SK-N-DZ (cell line): ENCODE results near the gene FREM2.

Experiments
- DNase-seq: peaks from one replicate; pipeline ENCODE4 v3.0.0-alpha.2; 2015; ENCODE audit warnings: low spot score

Gene FREM2

DNA sequence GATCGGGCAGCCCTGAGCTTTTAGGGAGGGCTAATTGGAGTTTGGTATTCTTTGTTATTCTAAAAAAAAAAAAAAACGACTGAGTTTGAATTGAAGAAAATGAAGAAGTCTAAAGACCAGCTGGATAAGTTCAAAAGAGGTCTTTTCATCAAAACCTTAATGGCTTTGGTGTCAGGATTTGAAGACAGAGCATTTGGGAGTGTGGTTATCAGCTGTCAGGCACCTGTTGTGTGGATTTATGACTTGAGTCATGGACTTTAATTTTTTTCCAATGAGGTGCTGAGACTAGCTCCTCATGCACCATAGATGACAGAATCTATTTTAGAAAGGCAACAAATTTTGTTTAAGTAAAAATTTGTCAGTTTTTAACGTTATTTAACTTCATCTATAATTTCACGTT, 72.5 kb downstream of the FREM2 start:
- DNase-seq = no peak

DNA sequence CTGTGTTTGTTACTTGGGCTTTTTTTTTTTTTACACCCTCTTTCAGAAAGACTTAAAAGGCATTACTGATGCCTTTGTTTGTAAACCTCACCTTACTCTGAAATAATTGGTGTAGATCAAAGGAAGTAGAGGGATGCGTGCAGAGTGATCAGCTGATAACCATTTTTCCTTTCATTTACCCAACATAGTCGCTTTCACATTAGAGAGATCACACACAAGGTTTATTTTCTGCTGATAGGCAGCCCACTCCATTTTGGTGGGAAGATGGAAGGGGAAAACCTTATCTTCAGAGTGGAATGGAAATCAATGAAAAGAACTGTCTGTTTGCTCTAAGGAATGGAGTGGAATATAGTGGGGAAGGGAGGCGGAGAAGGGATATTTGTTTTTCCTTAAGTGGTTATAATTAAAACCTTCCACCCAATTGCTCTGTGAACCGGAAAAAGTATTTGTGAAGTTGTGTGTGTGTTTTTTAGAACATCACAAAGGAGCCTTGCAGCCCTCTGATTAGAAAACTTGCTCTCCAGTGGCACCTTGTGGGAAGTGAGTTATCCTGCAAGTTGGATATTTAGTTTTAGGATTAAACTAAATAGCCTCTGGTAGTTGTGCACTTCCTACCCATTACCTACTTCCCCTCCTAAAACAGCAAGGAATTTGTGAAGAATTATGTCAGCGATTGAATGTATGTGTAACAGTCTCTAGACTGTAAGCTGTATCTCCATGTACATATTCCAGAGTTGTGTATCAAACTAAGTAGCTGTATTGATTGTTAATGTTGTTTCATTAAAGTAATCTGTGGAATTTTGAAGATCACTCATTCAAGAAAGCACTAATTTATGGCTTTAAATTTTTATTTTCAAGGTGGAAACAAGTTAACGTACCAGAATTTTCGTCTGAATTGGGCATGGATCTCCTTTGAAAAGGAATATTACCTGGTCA, 76.8 kb downstream of the FREM2 start:
- DNase-seq = peak; percentile 13

DNA sequence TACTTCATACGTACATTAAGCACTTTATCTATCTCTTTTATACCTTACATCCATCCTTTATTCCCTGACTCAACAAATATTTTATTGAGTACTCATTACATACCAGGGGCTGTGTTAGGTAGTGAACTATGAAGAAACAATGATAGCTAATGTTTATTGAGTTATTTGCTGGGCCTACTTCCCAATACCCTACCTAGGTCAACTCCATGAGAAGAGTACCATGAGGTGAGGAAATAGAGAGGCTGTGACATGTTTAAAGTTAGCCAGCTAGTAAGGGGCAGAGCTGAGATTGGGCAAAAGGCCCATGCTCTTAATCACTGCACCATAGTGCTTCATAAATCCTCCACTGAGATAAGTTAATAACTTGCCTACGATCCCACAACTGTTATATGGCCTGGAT, 79.9 kb downstream of the FREM2 start:
- DNase-seq = no peak

DNA sequence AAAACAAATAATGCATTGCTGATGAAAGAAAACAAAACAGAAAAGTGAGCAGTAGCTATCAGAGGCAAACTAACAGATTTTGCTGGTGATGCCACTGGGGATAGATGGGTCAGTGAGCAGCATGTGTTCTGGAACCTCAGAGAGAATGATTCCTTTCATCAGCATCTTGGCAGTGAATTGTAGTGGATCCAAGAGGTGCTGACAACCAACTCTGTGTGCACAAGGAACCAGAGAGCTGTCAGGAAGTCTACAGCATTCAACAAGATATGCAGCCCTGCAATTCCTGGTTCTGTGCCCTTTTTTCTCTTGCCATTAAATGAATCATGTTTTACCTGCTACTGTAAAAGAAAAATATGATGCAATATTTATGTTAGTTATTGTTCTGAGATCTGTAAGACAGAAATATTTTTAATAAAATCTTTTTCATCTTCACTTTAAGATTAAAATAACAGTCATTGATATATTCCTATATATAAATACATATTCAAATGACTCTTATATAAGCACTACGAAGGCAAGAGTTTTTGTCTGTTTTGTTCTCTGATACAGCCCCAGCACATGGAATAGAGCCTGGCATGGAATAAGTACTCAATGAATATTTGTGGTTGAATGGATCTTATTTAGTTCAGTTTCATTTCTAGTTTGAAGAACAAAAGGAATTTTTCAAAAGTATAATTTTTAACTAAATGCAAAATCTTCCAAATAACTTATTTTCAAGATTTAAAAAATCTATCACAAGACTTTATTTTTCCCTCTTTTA, 80.8 kb downstream of the FREM2 start:
- no peak for DNase-seq

DNA sequence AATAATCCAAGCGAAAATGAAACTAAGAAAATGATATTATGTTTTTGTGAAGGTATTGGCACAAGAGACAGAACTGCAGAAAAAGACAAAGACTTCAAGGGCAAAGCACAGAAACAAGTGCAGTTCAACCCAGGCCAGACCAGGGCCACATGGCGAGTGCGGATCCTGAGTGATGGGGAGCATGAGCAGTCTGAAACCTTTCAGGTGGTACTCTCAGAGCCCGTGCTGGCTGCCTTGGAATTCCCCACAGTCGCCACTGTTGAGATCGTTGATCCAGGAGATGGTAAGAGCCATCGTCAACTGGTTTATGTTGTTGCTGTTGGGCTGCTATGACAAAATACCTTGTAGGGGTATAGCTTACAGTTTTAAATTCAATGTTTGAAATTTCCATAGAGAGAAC, 82.6 kb downstream of the FREM2 start:
- DNase-seq = no peak

DNA sequence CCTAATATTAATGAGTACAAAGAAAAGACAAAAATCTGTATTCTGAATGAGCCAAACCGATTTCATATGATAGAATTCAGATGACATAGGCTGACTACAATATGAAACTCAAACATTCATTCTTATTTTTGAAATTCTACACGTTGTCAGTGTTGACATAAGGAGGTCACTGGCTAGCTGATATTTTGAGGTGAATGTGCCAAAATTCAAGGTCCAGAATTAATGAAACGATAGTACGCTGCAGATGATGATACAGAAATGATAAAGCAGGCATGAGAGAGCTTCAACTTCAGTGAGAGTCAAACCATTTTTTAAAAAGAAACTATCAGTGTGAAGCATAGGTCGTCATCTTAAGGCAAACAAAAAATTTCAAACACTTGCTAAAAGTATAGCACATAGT, 88.2 kb downstream of the FREM2 start:
- no peak for DNase-seq

DNA sequence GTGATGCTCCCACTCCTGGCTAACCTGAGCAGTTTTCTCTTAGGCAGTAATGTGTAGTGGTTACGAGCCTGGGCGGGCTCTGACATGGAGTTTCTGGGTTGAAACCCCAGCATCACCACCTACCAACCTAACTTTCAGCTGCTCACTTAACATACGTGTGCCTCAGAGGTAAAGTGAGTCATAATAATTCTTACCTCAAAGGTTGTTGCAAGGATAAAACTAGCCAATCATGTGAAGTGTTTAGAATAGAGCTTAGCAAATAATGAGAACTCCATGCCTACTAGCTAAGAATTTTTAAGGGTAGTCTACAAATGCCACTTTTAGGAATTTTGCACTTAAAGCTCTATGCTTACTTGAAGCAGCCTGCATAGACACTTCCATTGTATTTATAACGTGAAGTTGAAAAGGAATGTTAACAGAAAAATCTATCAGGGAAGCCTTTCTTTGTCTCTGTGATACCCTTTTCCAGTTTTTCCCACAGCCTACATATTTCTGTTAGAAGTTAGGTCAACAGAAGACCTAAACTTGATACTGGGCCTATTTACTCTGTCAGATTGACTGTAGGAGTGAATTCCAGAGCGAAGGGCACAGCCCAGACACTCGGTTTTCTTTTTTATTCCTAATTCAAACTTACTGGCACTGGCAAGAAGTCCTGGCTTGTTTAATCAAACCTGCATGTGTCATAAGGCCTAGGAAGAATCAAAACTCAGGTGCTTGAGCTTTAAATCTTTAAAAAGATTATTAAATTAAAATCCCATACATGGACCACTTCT, 90.7 kb downstream of the FREM2 start:
- no peak for DNase-seq

DNA sequence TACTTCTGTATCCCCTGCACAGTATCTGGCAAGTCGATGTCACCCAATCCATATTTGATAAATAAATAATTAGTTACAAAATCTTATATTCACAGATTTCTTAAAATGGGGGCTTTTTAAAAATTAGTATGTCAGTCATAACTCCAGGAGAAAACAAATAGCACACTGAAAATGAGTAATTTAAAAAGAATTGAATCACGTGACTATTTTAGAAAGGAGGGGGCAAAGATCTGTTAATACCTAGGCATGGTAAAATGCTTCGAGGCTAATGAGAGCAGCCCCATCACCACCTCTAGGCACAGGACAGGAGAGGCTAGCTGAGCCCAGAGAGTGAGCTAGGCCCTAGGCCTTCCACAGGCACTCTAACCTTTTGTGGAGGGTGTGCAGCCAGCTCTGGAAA, 94.7 kb downstream of the FREM2 start:
- no peak for DNase-seq

DNA sequence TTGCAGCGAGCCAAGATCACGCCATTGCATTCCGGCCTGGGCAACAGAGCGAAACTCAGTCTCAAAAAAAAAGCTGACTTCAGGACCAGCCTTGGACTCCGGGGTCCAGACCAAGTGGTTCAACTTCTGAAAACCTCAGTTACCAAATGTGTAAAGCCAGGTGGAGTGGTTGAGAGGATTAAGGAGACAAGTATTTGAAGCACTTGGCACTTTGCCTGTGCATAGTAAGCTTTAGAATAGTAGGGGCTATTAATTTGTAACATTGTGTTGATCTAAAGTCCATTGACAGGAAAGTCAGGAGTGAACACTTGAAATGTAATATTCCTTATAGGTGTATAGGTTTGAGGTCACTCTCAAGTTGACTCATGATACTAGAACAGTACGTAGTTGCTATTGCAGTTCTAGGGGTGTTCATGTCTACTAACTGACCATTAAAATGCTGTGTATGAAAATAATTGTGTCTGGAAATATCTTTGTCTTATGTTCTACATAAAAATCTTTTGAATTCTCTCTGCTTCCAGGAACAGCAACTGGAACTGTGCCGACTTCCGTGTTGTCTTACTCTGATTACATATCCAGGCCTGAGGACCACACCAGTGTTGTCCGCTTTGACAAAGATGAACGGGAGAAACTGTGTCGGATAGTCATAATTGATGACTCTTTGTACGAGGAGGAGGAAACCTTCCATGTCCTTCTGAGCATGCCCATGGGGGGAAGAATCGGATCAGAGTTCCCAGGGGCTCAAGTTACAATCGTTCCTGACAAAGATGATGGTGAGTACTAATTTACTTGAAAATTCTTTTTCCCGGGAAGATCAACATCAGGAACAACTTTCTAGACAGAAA, 97.4 kb downstream of the FREM2 start:
- no peak for DNase-seq

DNA sequence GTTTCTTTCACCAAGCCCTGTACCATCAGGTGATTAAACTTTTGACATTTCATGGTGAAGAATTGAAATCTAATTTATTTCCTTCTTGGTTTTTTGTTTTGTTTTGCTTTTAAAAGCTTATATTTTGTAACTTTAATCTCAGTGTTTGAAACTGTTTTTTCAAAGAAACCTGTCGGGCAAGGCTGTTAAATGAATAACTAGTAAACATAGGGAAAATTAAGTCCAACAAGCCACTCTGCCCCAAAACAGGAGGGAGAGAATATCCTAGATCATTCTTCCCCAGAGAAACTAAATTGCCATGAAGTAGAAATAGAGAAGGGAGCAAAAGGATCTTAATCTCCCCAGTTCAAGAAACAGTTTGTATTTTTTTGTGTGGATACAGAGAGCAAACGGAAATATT, 98.2 kb downstream of the FREM2 start:
- DNase-seq = no peak

DNA sequence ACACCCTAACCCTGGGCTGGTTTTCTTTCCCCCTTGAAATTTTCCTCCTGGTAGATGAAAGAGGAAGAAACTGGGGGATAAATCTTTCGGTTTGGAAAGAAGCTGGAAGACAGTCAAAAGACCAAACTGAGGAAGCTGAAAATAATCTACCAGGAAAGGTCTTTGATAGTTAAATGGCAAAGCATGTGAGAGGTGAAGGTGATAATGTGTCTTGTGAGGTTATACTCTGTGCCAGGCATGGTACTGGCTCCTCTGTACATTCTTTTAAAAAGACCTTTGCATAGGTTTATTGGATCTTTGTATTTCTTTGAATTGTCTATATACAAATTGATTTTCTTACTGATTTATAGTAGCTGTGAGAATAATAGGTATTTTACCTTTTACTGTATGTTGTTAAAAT, 98.6 kb downstream of the FREM2 start:
- no peak for DNase-seq

DNA sequence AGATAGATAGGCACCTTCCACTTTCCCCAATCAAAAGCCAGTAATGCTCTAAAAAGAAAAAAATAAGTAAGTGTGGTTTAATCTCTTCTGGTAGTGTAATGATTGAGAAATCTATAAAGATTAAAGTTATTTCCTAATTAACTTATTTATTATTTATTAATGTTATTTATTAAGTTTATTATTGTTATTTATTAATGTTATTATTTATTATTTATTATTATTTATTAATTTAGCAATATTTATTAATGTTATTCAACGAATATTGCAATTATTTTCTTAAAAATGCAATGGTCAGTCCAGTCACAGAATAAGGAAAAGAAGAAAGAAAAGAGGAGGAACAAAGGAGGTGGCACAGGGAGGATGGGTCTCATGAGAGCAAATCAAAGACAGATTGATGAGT, 100.7 kb downstream of the FREM2 start:
- no peak for DNase-seq

DNA sequence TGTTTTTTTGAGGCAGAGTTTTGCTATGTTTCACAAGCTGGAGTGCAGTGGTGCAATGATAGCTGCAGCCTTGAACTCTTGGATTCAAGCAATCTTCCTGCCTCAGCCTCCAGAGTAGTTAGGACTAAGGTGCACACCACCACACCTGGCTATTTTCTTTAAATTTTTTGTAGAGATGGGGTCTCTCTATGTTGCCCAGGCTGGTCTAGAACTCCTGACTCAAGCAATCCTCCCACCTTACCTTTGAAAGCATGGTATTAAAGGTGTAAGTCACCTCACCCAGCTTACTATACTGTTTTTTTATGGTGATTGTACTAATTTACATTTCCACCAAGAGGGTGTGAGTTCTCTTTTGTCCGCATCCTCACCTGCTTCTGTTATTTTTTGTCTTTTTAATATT, 110.0 kb downstream of the FREM2 start:
- no peak for DNase-seq

DNA sequence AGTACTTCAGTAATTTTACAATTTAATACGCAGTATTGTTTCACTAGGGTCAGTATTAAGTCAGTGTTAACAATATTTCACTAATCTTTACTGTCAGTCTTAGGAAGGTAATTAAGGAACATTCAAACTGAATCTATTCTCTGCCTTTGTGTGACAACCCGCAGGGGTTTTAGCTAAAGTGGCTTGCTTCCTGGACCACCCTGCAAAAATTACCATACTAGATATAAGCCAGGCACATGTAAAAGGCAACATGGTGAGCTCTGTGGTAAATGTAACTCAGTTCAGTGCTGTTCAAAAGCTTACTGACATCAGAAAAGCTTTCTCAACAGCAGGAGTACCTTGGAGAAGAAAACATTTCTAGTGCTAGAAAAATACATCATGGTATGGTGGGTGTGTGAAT, 116.7 kb downstream of the FREM2 start:
- DNase-seq = no peak

DNA sequence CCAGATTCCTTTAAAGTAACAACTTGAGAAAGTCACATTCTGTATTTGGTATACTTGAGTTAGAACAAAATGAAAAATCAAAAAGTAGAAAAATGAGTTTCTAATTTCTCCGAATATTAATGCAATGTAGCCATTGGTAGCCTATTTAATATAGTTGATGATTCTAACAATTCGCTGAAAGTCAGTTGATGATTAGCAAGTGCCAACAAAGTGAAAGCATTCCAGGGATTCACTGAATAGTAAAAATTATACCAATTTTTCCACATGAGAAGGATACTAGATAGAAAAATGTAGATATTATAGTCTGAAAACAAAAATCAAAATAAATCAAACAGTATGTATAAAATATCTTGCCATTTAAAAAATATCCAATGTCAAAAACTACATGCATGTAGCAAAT, 117.2 kb downstream of the FREM2 start:
- DNase-seq = no peak

DNA sequence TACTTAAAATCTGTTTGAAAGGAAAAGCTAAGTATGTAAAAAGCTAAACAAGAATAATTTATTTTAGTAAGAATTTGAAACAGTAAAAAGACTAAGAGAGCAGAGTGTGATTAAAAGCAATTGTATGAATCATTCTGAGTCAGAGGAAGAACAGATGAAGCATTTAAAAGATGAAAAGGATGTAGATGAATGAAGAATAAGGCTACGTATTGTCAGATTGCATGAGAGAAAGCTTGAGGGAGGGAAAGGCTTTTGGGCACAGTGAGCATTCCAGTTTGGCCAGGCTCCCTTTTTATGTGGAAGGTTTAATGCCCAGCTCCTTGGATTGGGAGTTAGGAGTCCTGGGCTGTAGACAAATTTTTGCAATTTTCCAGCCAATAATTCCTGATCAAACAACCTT, 117.7 kb downstream of the FREM2 start:
- no peak for DNase-seq

DNA sequence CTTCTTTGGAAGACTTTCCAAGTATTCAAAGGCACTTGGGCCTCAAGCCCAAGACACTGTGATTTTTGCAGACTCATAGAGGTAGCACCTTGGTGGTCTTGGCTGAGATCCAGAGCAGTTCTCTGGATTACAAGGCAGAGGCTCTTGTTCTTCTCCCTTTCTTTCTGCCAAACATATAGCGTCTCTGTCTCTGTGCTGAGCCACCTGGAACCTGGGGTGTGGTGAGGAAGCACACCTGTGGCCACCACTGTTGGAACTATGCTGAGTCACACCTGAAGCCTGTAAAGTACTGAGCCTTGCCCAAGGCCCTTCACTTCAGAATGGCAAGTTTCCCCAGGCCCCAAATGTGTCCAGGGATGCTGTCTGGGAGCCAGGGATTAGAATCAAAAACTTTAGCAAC, 127.5 kb downstream of the FREM2 start:
- DNase-seq = no peak

DNA sequence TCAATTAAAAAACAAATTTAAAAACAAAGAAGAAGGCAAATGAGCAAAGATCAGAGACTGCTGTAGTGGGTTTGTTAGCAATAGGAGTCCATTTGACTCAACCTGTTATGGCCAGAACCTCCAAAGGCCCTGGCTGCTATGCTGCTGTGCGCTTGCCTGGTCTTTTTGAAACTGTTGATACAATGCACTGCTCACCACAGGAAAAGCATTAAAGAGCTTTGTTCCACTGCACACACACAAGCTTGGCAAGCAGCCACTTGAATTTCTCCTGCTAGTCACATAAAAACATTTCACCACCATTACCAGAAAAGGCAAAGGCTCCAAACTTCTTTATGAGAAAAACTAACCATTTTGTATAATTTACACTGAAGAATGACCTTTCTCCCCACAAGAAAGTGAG, 132.2 kb downstream of the FREM2 start:
- no peak for DNase-seq

DNA sequence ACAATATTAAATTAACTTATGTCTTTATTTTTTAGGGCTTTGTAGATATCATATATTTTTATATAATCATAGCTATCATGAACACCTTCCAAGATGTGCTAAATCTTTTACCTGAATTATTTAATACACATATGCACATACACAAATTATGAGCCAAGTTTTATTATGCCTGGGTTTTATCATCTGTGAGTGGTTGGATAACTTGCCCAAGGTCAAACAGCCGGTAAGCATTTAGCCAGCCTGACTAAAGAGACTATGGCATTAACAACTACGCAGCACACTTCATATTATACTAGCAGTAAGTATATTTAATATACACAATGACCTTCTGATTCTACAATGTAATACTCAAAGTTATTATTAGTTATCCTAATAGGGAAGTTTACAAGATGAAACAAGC, 132.7 kb downstream of the FREM2 start:
- no peak for DNase-seq

DNA sequence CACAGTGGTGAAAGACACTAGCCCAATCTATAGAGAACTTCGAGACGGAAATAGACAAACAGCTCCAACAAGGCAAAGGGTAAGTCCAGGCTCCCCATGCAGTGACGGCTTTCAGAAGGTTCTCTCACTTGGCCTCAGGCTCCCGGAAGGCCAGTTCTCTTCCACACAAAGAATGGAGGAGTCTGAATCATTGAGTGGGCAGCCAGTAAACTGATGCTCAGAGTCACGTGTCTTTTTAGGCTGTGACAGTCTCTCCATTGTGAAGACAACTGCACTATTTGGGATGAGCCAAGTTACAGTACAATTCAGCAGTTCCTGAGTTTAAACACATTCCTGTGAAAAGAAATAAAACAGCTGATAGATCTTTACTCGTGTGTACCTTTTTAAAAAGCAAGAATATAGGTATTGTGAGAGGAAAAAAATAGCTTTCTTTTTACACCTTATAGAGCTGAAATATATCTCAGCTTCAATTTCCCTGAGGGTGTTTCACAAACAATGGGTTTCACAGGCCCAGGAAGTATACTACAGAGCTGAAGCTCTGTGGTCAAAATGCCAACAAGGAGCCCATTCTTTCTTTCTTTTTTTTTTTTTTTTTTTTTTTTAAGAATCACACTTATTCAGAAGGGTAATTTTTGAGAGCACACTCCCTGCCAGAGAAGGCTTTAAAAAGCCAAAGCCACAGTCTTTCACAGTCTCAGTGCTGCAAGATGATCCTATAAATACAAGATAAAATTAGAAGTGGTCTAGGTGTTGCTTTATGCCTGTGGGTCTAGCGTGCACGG, 135.1 kb downstream of the FREM2 start:
- DNase-seq = no peak

DNA sequence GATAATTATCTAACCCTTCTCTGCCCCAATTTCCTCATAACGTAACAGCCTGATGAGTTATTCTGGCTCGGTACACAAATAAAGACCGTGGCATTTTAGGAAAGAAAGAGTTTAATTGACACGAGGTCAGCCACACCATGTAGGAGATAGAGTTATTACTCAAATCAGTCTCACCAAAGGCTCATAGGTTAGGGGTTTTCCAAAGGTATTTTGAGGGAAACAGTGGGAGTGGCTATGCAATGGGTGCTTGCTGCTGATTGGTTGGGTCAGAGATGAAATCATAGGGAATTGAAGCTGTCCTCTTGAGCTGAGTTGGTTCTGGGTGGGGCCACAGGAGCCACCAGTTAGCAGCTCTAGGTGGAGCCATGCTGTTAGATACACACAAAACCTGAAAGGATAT, 137.5 kb downstream of the FREM2 start:
- DNase-seq = no peak
